Rectal smooth muscle tissue (tissue), 1 donor: ENCODE data around the gene BIRC3.
"Not testable (repeated sequence)": the region's sequence is repeated elsewhere in the genome, so short reads cannot be mapped to it uniquely, and the experiment has no call there.

Experiments
- H3K27ac ChIP-seq: one replicate; pipeline ENCODE4 v1.7.0; 2013; ENCODE audit warnings: low read depth, low read length, inconsistent platforms
- H3K27me3 ChIP-seq: one replicate; pipeline ENCODE4 v1.7.0; 2013; ENCODE audit warnings: low read length; ENCODE audit not compliant: control insufficient read depth, insufficient read depth
- H3K36me3 ChIP-seq: one replicate; pipeline ENCODE4 v1.7.0; 2013; ENCODE audit warnings: low read length; ENCODE audit not compliant: control insufficient read depth, insufficient read depth
- H3K4me1 ChIP-seq: one replicate; pipeline ENCODE4 v1.7.0; 2013; ENCODE audit warnings: low read length; ENCODE audit not compliant: control insufficient read depth, insufficient read depth
- H3K4me3 ChIP-seq: one replicate; pipeline ENCODE4 v1.7.0; 2013; ENCODE audit warnings: low read length
- H3K9ac ChIP-seq: one replicate; pipeline ENCODE4 v1.7.0; 2013; ENCODE audit warnings: low read length

The BIRC3 gene

GRCh38 chr11:102368472-102368871 lies 51.2 kb downstream of the BIRC3 start:
- H3K36me3 ChIP-seq, result peaks cover 3% of the 10 kb centered on the region
- H3K9ac ChIP-seq, result no peak overlapping the region
- H3K27me3 ChIP-seq, result no peaks in the 10 kb centered on the region
- no peak overlapping the region for H3K4me3 ChIP-seq
- no peak overlapping the region for H3K27ac ChIP-seq
- no peaks in the 10 kb centered on the region for H3K4me1 ChIP-seq

GRCh38 chr11:102374633-102375424 lies 57.5 kb downstream of the BIRC3 start:
- H3K36me3 ChIP-seq, H3K4me3 ChIP-seq, H3K4me1 ChIP-seq, H3K27ac ChIP-seq, H3K27me3 ChIP-seq, H3K9ac ChIP-seq: not testable (repeated sequence)

DNA sequence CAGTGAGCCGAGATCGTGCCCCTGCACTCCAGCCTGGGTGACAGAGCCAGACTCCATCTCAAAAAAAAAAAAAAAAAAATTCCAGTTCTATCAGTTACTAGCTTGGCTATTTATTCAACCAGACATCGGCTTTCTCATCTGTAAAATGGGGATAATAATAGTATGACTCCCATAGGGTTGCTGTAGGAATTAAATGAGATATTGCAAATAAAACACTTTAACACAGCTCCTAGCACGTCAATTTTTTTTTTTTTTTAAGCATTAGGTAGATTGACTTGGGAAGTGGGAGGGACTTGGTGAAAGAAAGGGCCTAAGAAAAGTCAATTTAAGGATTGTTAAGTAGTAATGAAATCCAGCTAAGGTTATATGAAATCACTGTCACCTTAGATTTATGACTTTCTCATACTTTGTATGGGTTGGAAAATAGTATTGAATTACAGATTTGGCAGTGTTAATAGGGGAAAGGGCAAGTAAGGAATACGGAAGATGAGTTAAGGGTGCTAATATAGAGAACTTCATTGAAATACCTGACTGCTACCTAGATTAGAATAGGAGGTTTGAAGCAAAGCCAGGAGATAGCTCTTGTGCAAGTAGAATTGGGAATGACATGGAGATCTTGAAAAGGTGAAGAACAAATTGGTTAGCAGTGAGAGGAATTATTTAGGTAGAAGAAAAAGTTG lies 58.6 kb downstream of the BIRC3 start:
- H3K4me3 ChIP-seq, result no peak overlapping the region
- H3K9ac ChIP-seq, result no peak overlapping the region
- H3K27me3 ChIP-seq, result no peaks in the 10 kb centered on the region
- H3K27ac ChIP-seq, result no peak overlapping the region
- H3K4me1 ChIP-seq, result no peaks in the 10 kb centered on the region
- H3K36me3 ChIP-seq, result peaks cover 7% of the 10 kb centered on the region

DNA sequence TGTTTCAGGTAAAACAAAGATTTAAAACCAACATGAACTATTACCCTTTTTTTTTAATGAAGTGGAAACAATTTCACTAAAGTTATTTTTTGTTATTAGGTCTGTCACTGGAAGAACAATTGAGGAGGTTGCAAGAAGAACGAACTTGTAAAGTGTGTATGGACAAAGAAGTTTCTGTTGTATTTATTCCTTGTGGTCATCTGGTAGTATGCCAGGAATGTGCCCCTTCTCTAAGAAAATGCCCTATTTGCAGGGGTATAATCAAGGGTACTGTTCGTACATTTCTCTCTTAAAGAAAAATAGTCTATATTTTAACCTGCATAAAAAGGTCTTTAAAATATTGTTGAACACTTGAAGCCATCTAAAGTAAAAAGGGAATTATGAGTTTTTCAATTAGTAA lies 60.6 kb downstream of the BIRC3 start:
- Histone ChIP-seq H3K4me3 (no peak overlapping the region), H3K27me3 (no peaks in the 10 kb centered on the region), H3K27ac (no peak overlapping the region), H3K4me1 (no peaks in the 10 kb centered on the region), H3K36me3 (peaks cover 9% of the 10 kb centered on the region), H3K9ac (no peak overlapping the region)

GRCh38 chr11:102378818-102379217 lies 61.5 kb downstream of the BIRC3 start:
- Histone ChIP-seq H3K27ac (no peak overlapping the region), H3K4me3 (no peak overlapping the region), H3K27me3 (no peaks in the 10 kb centered on the region), H3K4me1 (no peaks in the 10 kb centered on the region), H3K36me3 (peaks cover 9% of the 10 kb centered on the region), H3K9ac (no peak overlapping the region)

- Histone ChIP-seq H3K27me3 (no peaks in the 10 kb centered on the region), H3K36me3 (peaks cover 11% of the 10 kb centered on the region), H3K27ac (no peak overlapping the region), H3K4me3 (no peak overlapping the region), H3K4me1 (no peaks in the 10 kb centered on the region), H3K9ac (no peak overlapping the region)
These were observed 65.1 kb downstream of the BIRC3 start for GRCh38 chr11:102382384-102382783.

- H3K36me3 ChIP-seq, result peaks cover 8% of the 10 kb centered on the region
- H3K9ac ChIP-seq, result no peak overlapping the region
- H3K27ac ChIP-seq, result no peak overlapping the region
- no peak overlapping the region for H3K4me3 ChIP-seq
- no peaks in the 10 kb centered on the region for H3K4me1 ChIP-seq
- no peaks in the 10 kb centered on the region for H3K27me3 ChIP-seq
These were observed 66.6 kb downstream of the BIRC3 start for GRCh38 chr11:102383839-102384238.

GRCh38 chr11:102384419-102385079 lies 67.3 kb downstream of the BIRC3 start:
- Histone ChIP-seq H3K27ac (no peak overlapping the region), H3K4me1 (no peaks in the 10 kb centered on the region), H3K9ac (no peak overlapping the region), H3K36me3 (peaks cover 8% of the 10 kb centered on the region), H3K4me3 (no peak overlapping the region), H3K27me3 (no peaks in the 10 kb centered on the region)

DNA sequence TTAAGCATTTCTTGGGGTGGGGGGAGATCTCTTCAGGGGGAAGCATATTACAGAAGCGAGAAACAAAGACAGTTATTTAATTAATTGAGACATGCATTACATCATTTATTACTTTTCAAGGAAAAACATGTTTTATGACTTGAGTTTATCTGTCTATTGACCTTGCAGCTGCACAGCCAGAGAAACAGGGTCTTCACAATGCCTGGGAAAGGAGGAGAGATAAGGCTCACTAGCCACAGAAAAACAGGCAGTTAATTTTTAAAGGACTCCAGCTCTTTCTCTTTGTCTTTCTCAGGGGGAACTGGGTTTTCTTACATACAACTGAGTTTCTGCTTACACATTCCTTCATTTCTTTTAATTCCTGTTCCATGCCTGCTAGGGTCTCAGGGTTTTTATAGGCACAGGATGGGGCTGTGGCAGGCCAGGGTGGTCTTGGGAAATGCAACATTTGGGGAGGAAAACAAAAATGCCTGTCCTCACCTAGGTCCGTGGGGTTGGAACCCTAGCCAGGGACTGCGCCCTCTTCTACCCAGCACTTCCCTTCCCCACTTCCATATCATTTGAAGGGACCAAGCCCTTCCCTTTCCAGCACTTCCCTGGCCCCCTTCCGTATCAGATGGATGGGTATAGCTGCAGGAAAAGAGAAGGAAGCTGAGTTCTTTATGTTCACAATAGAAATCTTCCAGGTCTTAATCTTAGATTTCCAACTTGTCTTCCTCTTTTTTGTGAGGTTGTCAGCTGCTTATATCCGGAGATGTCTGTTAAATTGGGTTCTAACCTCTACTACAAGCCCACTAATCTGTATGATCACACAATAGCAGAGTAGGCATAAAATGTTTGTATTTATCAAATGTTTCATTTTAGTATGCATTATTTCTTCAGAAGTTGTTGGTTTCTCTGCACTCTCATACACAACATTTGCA lies 68.1 kb downstream of the BIRC3 start:
- Histone ChIP-seq H3K36me3 (peaks cover 8% of the 10 kb centered on the region), H3K27me3 (no peaks in the 10 kb centered on the region), H3K27ac (no peak overlapping the region), H3K4me1 (no peaks in the 10 kb centered on the region), H3K9ac (no peak overlapping the region), H3K4me3 (no peak overlapping the region)

- Histone ChIP-seq H3K4me3 (no peak overlapping the region), H3K27me3 (no peaks in the 10 kb centered on the region), H3K9ac (no peak overlapping the region), H3K4me1 (no peaks in the 10 kb centered on the region), H3K27ac (no peak overlapping the region), H3K36me3 (peaks cover 8% of the 10 kb centered on the region)
These were observed 69.0 kb downstream of the BIRC3 start for GRCh38 chr11:102386136-102386734.

- H3K4me3 ChIP-seq, result no peak overlapping the region
- no peak overlapping the region for H3K27ac ChIP-seq
- H3K9ac ChIP-seq, result no peak overlapping the region
- peaks cover 10% of the 10 kb centered on the region for H3K36me3 ChIP-seq
- H3K4me1 ChIP-seq, result no peaks in the 10 kb centered on the region
- H3K27me3 ChIP-seq, result no peaks in the 10 kb centered on the region
These were observed 69.9 kb downstream of the BIRC3 start for GRCh38 chr11:102387043-102387781.
